Anterior cingulate cortex (tissue), 58 donors: ENCODE data around the gene PICALM.
"Not testable (repeated sequence)": the region's sequence is repeated elsewhere in the genome, so short reads cannot be mapped to it uniquely, and the experiment has no call there.

Source experiments
- DNase-seq, 58 donors: peaks; one replicate each; lab custom pipeline; 2025; lab: John Stamatoyannopoulos, UW

The PICALM gene

GRCh38 chr11:86068951-86069407 lies at the start of gene PICALM:
TSS of gene PICALM (minus strand) at chr11:86069084. CDS start at chr11:86068780, 304 bp downstream.
- peak; percentile 79 to 99 (median 97) for DNase-seq

- DNase-seq: no peak
Measured at GRCh38 chr11:86118253-86118652, 49.4 kb upstream of the PICALM start.

- no peak for DNase-seq
Measured at GRCh38 chr11:86117712-86118063, 48.8 kb upstream of the PICALM start.

- DNase-seq: no peak
Measured at GRCh38 chr11:86117001-86117711, 48.3 kb upstream of the PICALM start.

- no peak for DNase-seq
Measured at GRCh38 chr11:86116386-86116726, 47.5 kb upstream of the PICALM start.

GRCh38 chr11:86115542-86116385 lies 46.9 kb upstream of the PICALM start:
- DNase-seq: no peak

GRCh38 chr11:86108890-86109638 lies 40.2 kb upstream of the PICALM start:
- DNase-seq: no peak

GRCh38 chr11:86108191-86108590 lies 39.3 kb upstream of the PICALM start:
- no peak for DNase-seq

- no peak for DNase-seq
Measured at GRCh38 chr11:86106916-86107315, 38.0 kb upstream of the PICALM start.

- not testable (repeated sequence) for DNase-seq
Measured at GRCh38 chr11:86106031-86106430, 37.1 kb upstream of the PICALM start.

- DNase-seq: not testable (repeated sequence)
Measured at GRCh38 chr11:86105601-86106000, 36.7 kb upstream of the PICALM start.

GRCh38 chr11:86103808-86104207 lies 34.9 kb upstream of the PICALM start:
- peak in 6 of 58 donors; percentile 2 to 40 (median 15) for DNase-seq

GRCh38 chr11:86101941-86102407 lies 33.1 kb upstream of the PICALM start:
- no peak for DNase-seq

- no peak for DNase-seq
Measured at GRCh38 chr11:86101493-86101892, 32.6 kb upstream of the PICALM start.

- no peak for DNase-seq
Measured at GRCh38 chr11:86099874-86100273, 31.0 kb upstream of the PICALM start.

- no peak for DNase-seq
Measured at GRCh38 chr11:86097980-86098379, 29.1 kb upstream of the PICALM start.

GRCh38 chr11:86091566-86091965 lies 22.7 kb upstream of the PICALM start:
- peak in 8 of 58 donors; percentile 1 to 32 (median 7) for DNase-seq

GRCh38 chr11:86091086-86091485 lies 22.2 kb upstream of the PICALM start:
- no peak for DNase-seq

GRCh38 chr11:86089659-86090058 lies 20.8 kb upstream of the PICALM start:
- no peak for DNase-seq

GRCh38 chr11:86087688-86088087 lies 18.8 kb upstream of the PICALM start:
- not testable (repeated sequence) for DNase-seq

- DNase-seq: no peak
Measured at GRCh38 chr11:86087256-86087655, 18.4 kb upstream of the PICALM start.
